H1 (cell line): ENCODE measurements around the gene RAD51B. TPM values are rescaled to one million over a fixed set of nuclear protein-coding genes. Genes with fewer than 3 reads are reported as not detected.
A peak's percentile ranks its signal among the peaks of the same experiment; 100 is the strongest.

Experiments used
- CTCF ChIA-PET: fragments of 300-600 bp; sonication (Branson Sonifier 250); formaldehyde crosslinking; loops from one replicate; lab custom pipeline; 2021; ENCODE audit not compliant: partially characterized antibody; lab: Charles Lee
- POLR2A ChIA-PET: fragments of 300-600 bp; sonication (Branson Sonifier 250); formaldehyde crosslinking; loops from one replicate; lab custom pipeline; 2021; ENCODE audit warnings: inconsistent platforms; ENCODE audit not compliant: partially characterized antibody; lab: Charles Lee
- DNase-seq, 2 experiments: peaks; one replicate each; pipeline versions ENCODE4 v3.0.0 to v3.0.0-alpha.2; 2010 to 2022; ENCODE audit warnings: low spot score in 2 of 2, low read depth in 1 of 2, mixed read lengths in 1 of 2
- FAIRE-seq: peaks from 2 replicates; lab custom pipeline; 2011; peaks lifted over from hg19 to GRCh38; lab: Jason Lieb, UNC
- H2AFZ ChIP-seq: 2 replicates; pipeline ENCODE4 v1.8.1; 2012; ENCODE audit warnings: low read length, inconsistent platforms
- H2AK5ac ChIP-seq: 2 replicates; pipeline ENCODE4 v1.6.1; 2013; ENCODE audit warnings: low read depth, low read length
- H2BK120ac ChIP-seq: replicated peaks from 2 replicates; pipeline ENCODE3; 2013; ENCODE audit warnings: low read depth, low read length, inconsistent platforms
- H2BK12ac ChIP-seq: 2 replicates; pipeline ENCODE4 v1.6.1; 2013; ENCODE audit warnings: low read depth, low read length
- H2BK15ac ChIP-seq: 2 replicates; pipeline ENCODE4 v1.6.1; 2013; ENCODE audit warnings: low read length
- H2BK20ac ChIP-seq: 2 replicates; pipeline ENCODE4 v1.6.1; 2013; ENCODE audit warnings: low read length
- H2BK5ac ChIP-seq: 2 replicates; pipeline ENCODE4 v1.6.1; 2013; ENCODE audit warnings: low read depth, low read length
- H3K14ac ChIP-seq: 2 replicates; pipeline ENCODE4 v1.6.1; 2013; ENCODE audit warnings: inconsistent platforms; ENCODE audit not compliant: insufficient read length
- H3K18ac ChIP-seq: 2 replicates; pipeline ENCODE4 v1.6.1; 2013; ENCODE audit warnings: low read length; ENCODE audit errors: extremely low read depth
- H3K23ac ChIP-seq: 2 replicates; pipeline ENCODE4 v1.6.1; 2013; ENCODE audit warnings: inconsistent platforms; ENCODE audit not compliant: insufficient read length
- H3K23me2 ChIP-seq: 2 replicates; pipeline ENCODE4 v1.6.1; 2013; ENCODE audit warnings: low read depth, low read length
- H3K27ac ChIP-seq: 2 replicates; pipeline ENCODE4 v1.6.1; 2011; ENCODE audit warnings: low read depth, low read length, inconsistent platforms
- H3K27me3 ChIP-seq, 4 experiments: replicated peaks in 1 of 4; 1 replicate in 1 of 4; 2 replicates in 3 of 4; pipeline versions ENCODE4 v1.6.1 to v1.8.1; 2011 to 2013; ENCODE audit warnings: low read length in 3 of 4, mild to moderate bottlenecking in 3 of 4, inconsistent platforms in 2 of 4, mixed read lengths in 2 of 4, moderate library complexity in 1 of 4; ENCODE audit not compliant: control insufficient read depth in 3 of 4, insufficient read depth in 3 of 4; ENCODE audit errors: extremely low read depth in 1 of 4
- H3K36me3 ChIP-seq, 4 experiments: 2 replicates each; pipeline versions ENCODE4 v1.6.1 to v1.8.1; 2011 to 2013; ENCODE audit warnings: mild to moderate bottlenecking in 4 of 4, low read length in 3 of 4, moderate library complexity in 2 of 4, control low read depth in 1 of 4, inconsistent platforms in 1 of 4; ENCODE audit not compliant: insufficient read depth in 4 of 4, control insufficient read depth in 2 of 4
- H3K4ac ChIP-seq: replicated peaks from 2 replicates; pipeline ENCODE3; 2013; ENCODE audit warnings: low read length, low read depth, mixed read lengths, inconsistent platforms; ENCODE audit not compliant: insufficient read length
- H3K4me1 ChIP-seq, 4 experiments: replicated peaks in 1 of 4; 1 replicate in 1 of 4; 2 replicates in 3 of 4; pipeline versions ENCODE4 v1.6.1 to v1.8.1; 2011 to 2013; ENCODE audit warnings: low read length in 3 of 4, inconsistent platforms in 2 of 4, mixed read lengths in 1 of 4; ENCODE audit not compliant: insufficient read depth in 4 of 4, control insufficient read depth in 3 of 4
- H3K4me2 ChIP-seq, 2 experiments: 2 replicates each; pipeline versions ENCODE4 v1.6.1 to v1.8.1; 2011 to 2013; ENCODE audit warnings: low read depth in 2 of 2, low read length in 2 of 2, control low read depth in 1 of 2, inconsistent platforms in 1 of 2, mild to moderate bottlenecking in 1 of 2; ENCODE audit not compliant: insufficient read depth in 1 of 2
- H3K4me3 ChIP-seq, 4 experiments: fragments of 200-600, 300-600 bp in 1 of 4; sonication (generic), shearing (Covaris generic), sonication (Bioruptor Twin) in 1 of 4; 2 replicates each; pipeline versions ENCODE4 v1.5.1 to v1.8.1; 2011 to 2016; ENCODE audit warnings: low read length in 4 of 4, low read depth in 3 of 4, control low read depth in 2 of 4, inconsistent platforms in 2 of 4, mild to moderate bottlenecking in 2 of 4, mixed read lengths in 1 of 4, moderate library complexity in 1 of 4; ENCODE audit not compliant: insufficient read depth in 2 of 4; ENCODE audit errors: extremely low read depth in 1 of 4
- H3K56ac ChIP-seq: replicated peaks from 2 replicates; pipeline ENCODE3; 2013; ENCODE audit warnings: low read depth, mild to moderate bottlenecking, mixed read lengths, low read length, inconsistent platforms; ENCODE audit not compliant: insufficient read length
- H3K79me1 ChIP-seq: 2 replicates; pipeline ENCODE4 v1.6.1; 2013; ENCODE audit warnings: low read depth, low read length, control low read depth
- H3K79me2 ChIP-seq, 2 experiments: 2 replicates each; pipeline versions ENCODE4 v1.6.1 to v1.8.1; 2012 to 2013; ENCODE audit warnings: low read length in 2 of 2, mild to moderate bottlenecking in 2 of 2, inconsistent platforms in 1 of 2; ENCODE audit not compliant: insufficient read depth in 2 of 2, control insufficient read depth in 1 of 2
- H3K9ac ChIP-seq, 4 experiments: replicated peaks in 1 of 4; 1 replicate in 1 of 4; 2 replicates in 3 of 4; pipeline versions ENCODE4 v1.6.1 to v1.8.1; 2011 to 2013; ENCODE audit warnings: low read depth in 3 of 4, low read length in 3 of 4, control low read depth in 2 of 4, mild to moderate bottlenecking in 2 of 4, moderate library complexity in 2 of 4, inconsistent platforms in 1 of 4; ENCODE audit errors: extremely low read depth in 1 of 4
- H3K9me3 ChIP-seq, 2 experiments: 2 replicates each; pipeline versions ENCODE4 v1.6.1 to v1.8.1; 2012 to 2013; ENCODE audit warnings: mild to moderate bottlenecking in 2 of 2, moderate library complexity in 2 of 2, control low read depth in 1 of 2, inconsistent platforms in 1 of 2, low read depth in 1 of 2, low read length in 1 of 2, mixed read lengths in 1 of 2; ENCODE audit not compliant: insufficient read depth in 2 of 2
- H4K20me1 ChIP-seq, 2 experiments: replicated peaks in 1 of 2; 2 replicates each; pipeline versions ENCODE3 to v1.8.1; 2011 to 2013; ENCODE audit warnings: inconsistent platforms in 2 of 2, low read length in 2 of 2, mild to moderate bottlenecking in 1 of 2; ENCODE audit not compliant: insufficient read depth in 2 of 2, control insufficient read depth in 1 of 2
- H4K5ac ChIP-seq: 2 replicates; pipeline ENCODE4 v1.6.1; 2013; ENCODE audit warnings: low read length, low read depth, mixed read lengths, inconsistent platforms; ENCODE audit not compliant: insufficient read length
- H4K8ac ChIP-seq: 2 replicates; pipeline ENCODE4 v1.8.0; 2013; ENCODE audit warnings: mild to moderate bottlenecking, moderate library complexity, low read length, inconsistent platforms; ENCODE audit not compliant: insufficient read depth; ENCODE audit errors: extremely low read depth
- H4K91ac ChIP-seq: replicated peaks from 2 replicates; pipeline ENCODE3; 2013; ENCODE audit warnings: low read length, mixed read lengths, inconsistent platforms; ENCODE audit not compliant: insufficient read length
- BRCA1 ChIP-seq: IDR thresholded peaks from 2 replicates; pipeline ENCODE4 v1.6.1; 2012; ENCODE audit warnings: low read depth, low read length, improper control_type of control experiment
- CREB1 ChIP-seq: IDR thresholded peaks from 2 replicates; pipeline ENCODE4 v1.6.1; 2012; ENCODE audit warnings: inconsistent platforms
- EGR1 ChIP-seq: IDR thresholded peaks from 2 replicates; pipeline ENCODE4 v1.6.1; 2011; ENCODE audit warnings: low read depth, low read length, borderline replicate concordance
- GTF2F1 ChIP-seq: IDR thresholded peaks from 2 replicates; pipeline ENCODE4 v1.6.1; 2012; ENCODE audit warnings: low read depth, low read length, improper control_type of control experiment, borderline replicate concordance
- HDAC6 ChIP-seq: IDR thresholded peaks from one replicate; pipeline ENCODE4 v1.7.1; 2012; ENCODE audit warnings: low read depth, mild to moderate bottlenecking, inconsistent platforms, low read length, moderate library complexity
- POLR2AphosphoS5 ChIP-seq: IDR thresholded peaks from 2 replicates; pipeline ENCODE4 v1.6.1; 2011; ENCODE audit warnings: low read depth, low read length
- WGBS, 2 experiments: shearing (Covaris generic) in 1 of 2; methylation state at CpG; one replicate each; pipeline versions ENCODE4 v1.1.6 to v1.1.7; 2013 to 2015; ENCODE audit warnings: low lambda C conversion rate in 2 of 2, mixed read lengths in 2 of 2, inconsistent platforms in 1 of 2, low coverage in 1 of 2, missing lambda C conversion rate in 1 of 2; ENCODE audit not compliant: insufficient replicate concordance in 2 of 2, insufficient coverage in 1 of 2, insufficient read length in 1 of 2; ENCODE audit errors: extremely low coverage in 1 of 2, missing lambda C conversion rate in 1 of 2; 5-methylcytosine and 5-hydroxymethylcytosine counted together
- polyA plus RNA-seq, 7 experiments: library from polyadenylated mRNA; depleted of rRNA in 3 of 7; stranded (reverse) in 5 of 7; unstranded in 2 of 7; fragments of >200 nt in 5 of 7; fragments of 200-250 nt in 2 of 7; gene quantifications; 1 replicate in 5 of 7; 2 replicates in 1 of 7; 4 replicates in 1 of 7; pipeline versions ENCODE4 v1.2.1 to v1.2.3, GENCODE V29; 2011 to 2013; ENCODE audit warnings: missing spikeins in 2 of 7, mixed read lengths in 2 of 7
- total RNA-seq: library from RNA; stranded (reverse); fragmentation: NEBNext Ultra II Directional; extraction: Animal tissue kit (Norgen Biotek cat#: 25700); gene quantifications from 2 replicates; pipeline ENCODE4 v1.2.1, GENCODE V29; 2021

RAD51B gene
- total and polyA plus RNA-seq, 2 of the 8 experiments (the other 6 are each of a cell fraction or from before 2014, with no cell fraction given), result 3.9 to 14.9 TPM

GRCh38 chr14:68468437-68469207 lies 649.0 kb downstream of the RAD51B start:
- no peak overlapping the region for H2BK15ac ChIP-seq
- H4K91ac ChIP-seq, result peak overlapping the region; percentile 76
- H3K56ac ChIP-seq, result no peak overlapping the region
- H3K79me1 ChIP-seq, result no peaks in the 10 kb centered on the region
- no peak overlapping the region for H3K18ac ChIP-seq
- no peaks in the 10 kb centered on the region for H3K27me3 ChIP-seq
- no peak overlapping the region for H3K27ac ChIP-seq
- H3K23ac ChIP-seq, result no peak overlapping the region
- H4K5ac ChIP-seq, result no peak overlapping the region
- no peaks in the 10 kb centered on the region for H4K20me1 ChIP-seq
- DNase-seq, result no peak
- H3K4me3 ChIP-seq, result no peak overlapping the region
- H3K14ac ChIP-seq, result no peak overlapping the region
- no peaks in the 10 kb centered on the region for H3K79me2 ChIP-seq
- H4K8ac ChIP-seq, result no peak overlapping the region
- no peak overlapping the region for H3K4me2 ChIP-seq
- no peak overlapping the region for H2BK5ac ChIP-seq
- no peak overlapping the region for H2BK20ac ChIP-seq
- H2AFZ ChIP-seq, result no peak overlapping the region
- POLR2A ChIA-PET, result no interaction called here
- no peak overlapping the region for H3K9ac ChIP-seq
- no peak overlapping the region for H2BK120ac ChIP-seq
- CTCF ChIA-PET, result interaction anchor here (1.2 kb wide), 2 partner anchors 9 to 308 kb away, joined by 3 to 4 read pairs; no protein-coding TSS in a partner anchor
- FAIRE-seq, result no peak
- TF ChIP-seq GTF2F1 (no peak), HDAC6 (no peak), POLR2AphosphoS5 (no peak), EGR1 (no peak), CREB1 (no peak), BRCA1 (no peak)
- WGBS, 2 experiments, result 91% methylated on average over 5 of the region's 5 CpGs; no CpG with 5 or more reads in 1 of the 2 experiments
- H3K23me2 ChIP-seq, result no peaks in the 10 kb centered on the region
- peak overlapping the region; percentile 23; the same call in 1 of the 2 replicates for H2BK12ac ChIP-seq
- H3K9me3 ChIP-seq, result no peaks in the 10 kb centered on the region
- peaks cover 16 to 34% (median 26%) of the 10 kb centered on the region in 4 experiments for H3K4me1 ChIP-seq
- H3K36me3 ChIP-seq, result no peaks in the 10 kb centered on the region
- no peak overlapping the region for H3K4ac ChIP-seq
- H2AK5ac ChIP-seq, result no peak overlapping the region
